Subcutaneous adipose tissue (tissue), 4 donors: ENCODE data around the gene AMH. TPM values are rescaled to one million over a fixed set of nuclear protein-coding genes. Genes with fewer than 3 reads are reported as not detected.

Experiments used
- total RNA-seq, 4 donors: library from RNA; depleted of rRNA; stranded (reverse); fragments of >200 nt; gene quantifications; one replicate each; pipeline ENCODE4 v1.1.0, GENCODE V29; 2016
- TF ChIP-seq, protein P1 (sequence below): fragments of 450-650 bp; IDR thresholded peaks from one replicate; pipeline ENCODE4 v1.5.1; 2016; ENCODE audit warnings: low read depth, mild to moderate bottlenecking, control low read depth, antibody characterized with exemption, moderate library complexity

The AMH gene
- total RNA-seq, 4 donors from 2014 or later = 0.34 TPM; not detected in 3

DNA sequence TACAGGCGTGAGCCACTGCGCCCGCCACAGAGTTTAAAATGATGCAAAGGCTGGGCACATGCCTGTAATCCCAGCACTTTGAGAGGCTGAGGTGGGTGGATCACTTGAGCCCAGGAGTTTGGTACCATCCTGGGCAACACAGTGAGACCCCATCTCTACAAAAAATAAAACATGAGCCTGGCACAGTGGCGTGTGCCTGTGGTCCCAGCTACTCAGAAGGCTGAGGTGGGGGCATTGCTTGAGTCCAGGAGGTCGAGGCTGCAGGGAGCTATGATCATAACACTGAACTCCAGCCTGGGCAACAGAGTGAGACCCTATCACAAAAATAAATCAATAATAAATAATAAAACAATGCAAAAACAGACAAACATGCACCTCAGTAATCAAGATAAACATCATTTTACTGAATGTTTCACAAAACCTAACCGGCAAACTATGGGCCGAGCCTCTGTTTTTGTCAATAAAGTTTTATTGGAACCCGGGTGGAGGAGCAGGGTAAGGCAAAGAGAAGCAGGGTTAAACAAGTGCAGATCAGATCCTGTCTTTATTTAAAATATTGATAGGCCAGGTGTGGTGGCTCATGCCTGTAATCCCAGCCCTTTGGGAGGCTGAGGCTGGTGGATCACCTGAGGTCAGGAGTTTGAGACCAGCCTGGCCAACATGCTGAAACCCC, 34.8 kb downstream of the AMH start:
- TF ChIP-seq, protein P1, sequence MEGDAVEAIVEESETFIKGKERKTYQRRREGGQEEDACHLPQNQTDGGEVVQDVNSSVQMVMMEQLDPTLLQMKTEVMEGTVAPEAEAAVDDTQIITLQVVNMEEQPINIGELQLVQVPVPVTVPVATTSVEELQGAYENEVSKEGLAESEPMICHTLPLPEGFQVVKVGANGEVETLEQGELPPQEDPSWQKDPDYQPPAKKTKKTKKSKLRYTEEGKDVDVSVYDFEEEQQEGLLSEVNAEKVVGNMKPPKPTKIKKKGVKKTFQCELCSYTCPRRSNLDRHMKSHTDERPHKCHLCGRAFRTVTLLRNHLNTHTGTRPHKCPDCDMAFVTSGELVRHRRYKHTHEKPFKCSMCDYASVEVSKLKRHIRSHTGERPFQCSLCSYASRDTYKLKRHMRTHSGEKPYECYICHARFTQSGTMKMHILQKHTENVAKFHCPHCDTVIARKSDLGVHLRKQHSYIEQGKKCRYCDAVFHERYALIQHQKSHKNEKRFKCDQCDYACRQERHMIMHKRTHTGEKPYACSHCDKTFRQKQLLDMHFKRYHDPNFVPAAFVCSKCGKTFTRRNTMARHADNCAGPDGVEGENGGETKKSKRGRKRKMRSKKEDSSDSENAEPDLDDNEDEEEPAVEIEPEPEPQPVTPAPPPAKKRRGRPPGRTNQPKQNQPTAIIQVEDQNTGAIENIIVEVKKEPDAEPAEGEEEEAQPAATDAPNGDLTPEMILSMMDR = no peak

DNA sequence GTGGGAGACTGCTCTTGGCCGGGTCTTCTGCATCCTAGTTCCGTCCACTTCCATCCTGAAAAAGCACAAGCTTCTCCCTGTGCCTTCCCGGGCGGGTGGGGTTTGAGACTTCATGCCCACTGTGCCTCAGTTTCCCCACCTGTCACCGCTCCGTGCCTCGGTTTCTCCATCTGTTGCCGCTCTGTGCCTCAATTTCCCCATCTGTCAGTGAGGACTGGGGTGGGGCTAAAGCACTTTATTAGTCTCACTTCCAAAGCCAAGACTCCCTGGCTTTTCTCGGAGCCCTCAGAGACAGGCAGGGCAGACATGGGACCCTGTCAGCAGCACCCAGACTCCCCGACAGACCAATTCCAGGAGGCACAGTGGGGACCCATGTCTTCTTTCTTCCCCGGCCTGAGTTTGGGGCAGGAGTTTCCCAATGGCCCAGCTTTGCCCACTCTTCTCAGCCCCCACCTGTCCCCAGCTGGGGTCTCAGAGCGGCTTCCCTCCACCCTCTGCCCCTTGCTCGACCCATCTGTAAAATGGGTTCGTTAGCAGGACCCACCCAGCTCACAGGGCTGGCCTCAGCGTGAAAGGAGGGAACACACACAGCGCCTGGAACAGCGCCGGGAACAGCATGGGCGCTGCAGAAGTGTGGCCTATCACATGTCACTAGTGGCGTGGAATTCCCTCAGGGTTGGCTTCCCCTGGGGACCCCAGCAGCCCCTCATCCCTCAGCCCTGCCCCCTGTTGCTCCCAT, 37.4 kb downstream of the AMH start:
- TF ChIP-seq, protein P1 = no peak

DNA sequence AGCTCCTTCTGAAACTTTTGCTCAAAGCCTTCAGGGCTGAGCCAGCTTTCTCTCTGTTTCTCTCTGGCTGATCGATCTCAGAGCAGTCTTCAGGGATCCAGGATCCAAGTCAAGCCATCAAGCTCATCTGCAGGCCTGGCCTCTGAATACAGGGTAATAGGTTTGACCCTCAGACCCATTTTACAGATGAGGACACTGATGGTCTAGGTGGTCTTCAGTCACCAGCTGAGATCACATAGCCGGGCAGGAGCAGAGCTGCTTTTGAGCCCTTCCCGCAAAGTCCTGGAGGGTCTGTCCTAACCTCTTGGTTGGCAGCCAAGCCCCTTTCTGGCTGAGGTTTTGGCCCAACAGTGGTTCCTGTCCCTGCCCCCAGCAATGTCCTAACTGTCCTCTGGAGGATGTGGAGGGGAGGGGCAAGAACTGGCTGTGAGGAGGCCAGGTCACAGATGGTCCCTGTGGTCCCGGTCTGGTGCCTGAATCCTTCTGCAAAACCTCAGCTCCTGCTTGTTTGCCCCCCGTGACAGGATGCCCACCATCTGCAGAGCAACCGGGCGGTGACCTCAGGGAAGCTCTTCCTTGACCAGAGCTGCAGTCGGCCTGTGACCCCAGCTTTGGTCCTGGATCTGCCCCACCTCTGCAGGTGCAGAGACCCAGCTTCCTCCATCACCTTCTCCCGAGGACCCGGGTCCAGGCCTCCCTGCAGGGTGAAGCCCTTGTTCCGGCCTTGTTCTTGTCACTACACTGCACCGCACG, 38.6 kb downstream of the AMH start:
- TF ChIP-seq, protein P1 = no peak

DNA sequence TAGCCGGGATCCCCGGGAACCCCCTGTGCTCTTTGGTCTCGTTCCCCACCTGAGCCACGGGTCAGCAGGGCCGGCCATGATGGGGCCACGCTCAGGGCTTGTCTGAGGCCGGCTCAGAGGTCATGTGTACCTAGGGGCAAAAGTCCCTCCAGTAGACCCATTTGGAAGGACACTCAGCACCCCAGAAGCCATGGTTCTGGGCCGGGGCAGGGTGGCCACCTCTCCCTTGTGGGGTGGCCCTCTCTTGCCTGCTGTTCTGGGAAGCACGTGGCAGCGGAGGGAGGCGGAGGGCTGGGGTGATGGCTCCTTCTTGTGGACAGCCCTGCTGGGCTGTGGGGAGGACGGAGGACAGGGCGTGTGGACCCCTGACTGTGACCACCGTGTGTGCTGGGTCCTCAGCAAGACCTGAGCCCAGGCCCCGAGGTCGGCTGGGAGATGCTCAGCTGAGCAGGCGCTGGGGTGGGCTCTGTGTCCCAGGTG, 39.3 kb downstream of the AMH start:
- TF ChIP-seq, protein P1 = no peak

DNA sequence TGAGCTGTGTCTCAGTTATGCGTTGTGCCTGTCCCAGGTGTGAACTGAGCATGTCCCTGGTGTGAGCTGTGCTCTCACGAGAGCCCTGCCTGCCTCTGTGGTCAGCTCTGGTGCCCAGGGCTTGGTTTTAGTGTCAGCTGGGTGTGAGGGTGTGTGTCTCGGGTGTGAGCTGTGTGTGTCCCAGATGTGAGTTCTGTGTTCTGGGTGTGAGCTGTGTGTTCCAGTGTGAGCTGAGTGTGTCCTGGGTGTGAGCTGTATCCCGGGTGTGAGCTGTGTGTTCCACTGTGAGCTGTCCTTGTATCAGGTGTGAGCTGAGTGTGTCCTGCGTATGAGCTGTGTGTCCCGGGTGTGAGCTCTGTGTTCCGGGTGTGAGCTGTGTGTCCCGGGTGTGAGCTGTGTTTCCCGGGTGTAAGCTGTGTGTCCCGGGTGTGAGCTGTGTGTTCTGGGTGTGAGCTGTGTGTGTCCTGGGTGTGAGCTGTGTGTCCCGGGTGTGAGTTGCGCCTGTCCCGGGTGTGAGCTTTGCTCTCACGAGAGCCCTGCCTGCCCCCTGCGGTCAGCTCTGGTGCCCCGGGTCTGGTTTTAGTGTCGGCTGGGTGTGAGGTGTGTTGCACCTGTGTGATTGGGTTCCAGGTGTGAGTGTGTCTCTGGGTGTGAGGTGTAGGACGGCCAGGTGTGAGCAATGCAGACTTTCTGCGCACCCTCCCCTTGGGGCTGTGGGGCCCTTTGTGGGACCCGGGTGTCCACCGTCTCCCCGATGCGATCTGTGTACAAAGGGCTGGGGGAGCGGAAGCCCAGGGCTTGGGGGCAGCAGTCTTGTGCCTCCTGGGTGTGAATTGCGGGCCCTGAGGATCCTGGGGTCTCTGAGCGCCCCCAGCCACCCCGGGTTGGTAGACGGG, 39.9 kb downstream of the AMH start:
- TF ChIP-seq, protein P1 = no peak

DNA sequence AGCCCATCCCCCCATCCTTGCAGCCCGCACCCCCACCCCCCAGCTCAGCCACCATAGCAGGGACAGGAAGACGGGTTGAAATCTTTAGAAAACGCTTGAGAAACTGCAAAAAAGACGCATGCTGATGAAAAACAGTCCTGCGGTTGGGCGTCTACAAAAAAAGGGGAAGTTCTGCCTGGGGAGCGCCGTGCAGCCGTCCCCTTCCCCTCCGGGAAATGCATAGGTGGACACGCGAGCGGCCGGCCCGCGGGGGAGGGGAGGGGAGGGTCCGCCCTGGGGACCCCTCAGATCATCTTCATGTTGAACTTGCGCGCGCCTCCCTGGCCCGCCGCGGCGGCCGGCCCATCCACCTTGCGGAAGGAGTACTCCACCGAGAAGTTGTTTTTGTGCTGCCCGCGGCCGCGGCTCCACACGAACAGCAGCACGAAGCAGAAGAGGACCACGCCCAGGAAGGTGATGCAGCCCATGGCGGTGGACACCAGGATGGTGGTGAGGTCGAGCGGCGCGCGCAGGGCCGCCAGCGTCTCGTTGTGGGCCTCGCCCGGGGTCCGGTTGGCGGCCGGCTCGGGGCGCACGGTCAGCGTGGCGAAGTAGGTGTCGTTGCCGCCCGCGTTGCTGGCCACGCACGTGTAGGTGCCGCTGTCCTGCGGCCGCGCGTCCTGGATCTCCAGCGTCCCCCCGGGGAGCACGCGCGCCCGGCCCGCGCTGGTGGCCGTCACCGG, 40.8 kb downstream of the AMH start:
- TF ChIP-seq, protein P1 = no peak
